DOHH2 (cell line): Measurements from ENCODE around the gene BRD8.

ENCODE experiments used
- H3F3A ChIP-seq: fragments of 200-600 bp; sonication (generic), shearing (Covaris generic); 2 replicates; pipeline ENCODE4 v1.6.0; 2016; ENCODE audit warnings: antibody characterized with exemption, mild to moderate bottlenecking; ENCODE audit not compliant: control insufficient read depth, insufficient read depth
- H3K27ac ChIP-seq: fragments of 200-600 bp; sonication (generic); 2 replicates; pipeline ENCODE4 v1.5.1; 2014; ENCODE audit warnings: low read depth, mild to moderate bottlenecking, low read length, moderate library complexity
- H3K27me3 ChIP-seq: fragments of 200-600 bp; sonication (generic); 2 replicates; pipeline ENCODE4 v1.6.1; 2014; ENCODE audit warnings: mild to moderate bottlenecking, low read length, mixed read lengths; ENCODE audit not compliant: control insufficient read depth
- H3K36me3 ChIP-seq: fragments of 200-600 bp; sonication (generic); 2 replicates; pipeline ENCODE4 v1.6.1; 2014; ENCODE audit warnings: mild to moderate bottlenecking, low read length, moderate library complexity, mixed read lengths; ENCODE audit not compliant: control insufficient read depth
- H3K4me1 ChIP-seq: fragments of 200-600 bp; sonication (generic); 2 replicates; pipeline ENCODE4 v1.6.1; 2014; ENCODE audit warnings: mild to moderate bottlenecking, low read length, mixed read lengths; ENCODE audit not compliant: control insufficient read depth
- H3K4me2 ChIP-seq: fragments of 200-600 bp; sonication (generic); 2 replicates; pipeline ENCODE4 v1.6.0; 2014; ENCODE audit warnings: mild to moderate bottlenecking, low read length, moderate library complexity
- H3K4me3 ChIP-seq: fragments of 200-600 bp; sonication (generic); 2 replicates; pipeline ENCODE4 v1.5.1; 2014; ENCODE audit warnings: mild to moderate bottlenecking, low read length, mixed read lengths
- H3K79me2 ChIP-seq: fragments of 200-600 bp; sonication (generic); 2 replicates; pipeline ENCODE4 v1.6.1; 2014; ENCODE audit warnings: mild to moderate bottlenecking, low read length, mixed read lengths; ENCODE audit not compliant: control insufficient read depth
- H3K9me2 ChIP-seq: fragments of 200-600 bp; sonication (generic); replicated peaks from 2 replicates; pipeline ENCODE4 v1.6.1; 2014; ENCODE audit warnings: mild to moderate bottlenecking, low read length, mixed read lengths; ENCODE audit not compliant: control insufficient read depth
- H3K9me3 ChIP-seq: fragments of 200-600 bp; sonication (generic); 2 replicates; pipeline ENCODE4 v1.6.1; 2014; ENCODE audit warnings: antibody characterized with exemption, low read length, mixed read lengths; ENCODE audit not compliant: control insufficient read depth, insufficient read depth
- H4K20me1 ChIP-seq: fragments of 200-600 bp; sonication (generic); 2 replicates; pipeline ENCODE4 v1.6.0; 2014; ENCODE audit warnings: low read depth, mild to moderate bottlenecking, antibody characterized with exemption, low read length, moderate library complexity; ENCODE audit not compliant: control insufficient read depth, insufficient read depth
- EZH2phosphoT487 ChIP-seq: fragments of 200-600 bp; sonication (generic); IDR thresholded peaks from 2 replicates; pipeline ENCODE4 v1.6.1; 2017; ENCODE audit warnings: borderline replicate concordance, mild to moderate bottlenecking, antibody characterized with exemption, low read length, moderate library complexity, mixed read lengths
- TF ChIP-seq, protein P1 (sequence below): fragments of 200-600 bp; sonication (generic); IDR thresholded peaks from one replicate; pipeline ENCODE4 v1.5.1; 2014; ENCODE audit warnings: antibody characterized with exemption, mild to moderate bottlenecking, low read depth, low read length; ENCODE audit not compliant: poor library complexity, severe bottlenecking

BRD8 gene

DNA sequence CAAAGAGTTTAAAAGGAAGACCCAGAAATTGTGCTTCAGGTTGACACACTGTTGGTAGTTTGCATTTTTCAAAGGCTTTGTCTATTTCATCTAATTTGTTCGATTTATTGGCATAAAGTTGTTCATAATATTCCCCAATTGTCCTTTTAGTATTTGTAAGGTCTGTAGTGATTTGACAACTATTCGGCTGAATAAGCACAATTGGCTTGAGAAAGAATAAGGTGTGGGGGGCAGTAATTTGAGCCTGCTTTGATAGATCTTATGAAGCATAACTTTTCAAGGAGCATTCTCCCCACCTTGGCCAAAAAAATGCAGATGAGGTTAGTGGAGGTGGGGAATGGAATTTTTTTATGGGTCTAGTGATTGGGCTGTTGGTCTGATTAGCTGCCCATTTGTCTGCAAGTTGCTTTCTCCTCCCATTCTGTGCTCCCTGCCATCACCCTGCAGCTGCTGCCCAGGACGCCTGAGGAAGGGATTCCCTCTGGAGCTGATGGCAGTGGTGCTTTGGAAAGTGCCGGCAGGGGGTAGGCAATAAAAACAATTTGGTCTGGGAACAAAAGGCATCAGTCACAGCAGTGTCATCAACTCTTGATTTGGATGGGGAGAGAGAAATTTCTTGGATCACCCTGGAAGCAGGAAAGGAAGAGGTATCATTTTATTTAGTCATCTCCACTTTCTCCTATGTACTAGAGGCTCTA, 68.0 kb downstream of the BRD8 start:
- Histone ChIP-seq H4K20me1 (no peaks in the 10 kb centered on the region), H3K4me3 (no peak overlapping the region), H3K79me2 (no peaks in the 10 kb centered on the region), H3K27me3 (peaks cover 14% of the 10 kb centered on the region; the same call in 1 of the 2 replicates), H3K4me1 (no peaks in the 10 kb centered on the region), H3K27ac (no peak overlapping the region), H3K9me2 (no peaks in the 10 kb centered on the region), H3K4me2 (no peak overlapping the region), H3K9me3 (no peaks in the 10 kb centered on the region), H3K36me3 (no peaks in the 10 kb centered on the region), H3F3A (no peaks in the 10 kb centered on the region)
- no peak for TF ChIP-seq EZH2phosphoT487

DNA sequence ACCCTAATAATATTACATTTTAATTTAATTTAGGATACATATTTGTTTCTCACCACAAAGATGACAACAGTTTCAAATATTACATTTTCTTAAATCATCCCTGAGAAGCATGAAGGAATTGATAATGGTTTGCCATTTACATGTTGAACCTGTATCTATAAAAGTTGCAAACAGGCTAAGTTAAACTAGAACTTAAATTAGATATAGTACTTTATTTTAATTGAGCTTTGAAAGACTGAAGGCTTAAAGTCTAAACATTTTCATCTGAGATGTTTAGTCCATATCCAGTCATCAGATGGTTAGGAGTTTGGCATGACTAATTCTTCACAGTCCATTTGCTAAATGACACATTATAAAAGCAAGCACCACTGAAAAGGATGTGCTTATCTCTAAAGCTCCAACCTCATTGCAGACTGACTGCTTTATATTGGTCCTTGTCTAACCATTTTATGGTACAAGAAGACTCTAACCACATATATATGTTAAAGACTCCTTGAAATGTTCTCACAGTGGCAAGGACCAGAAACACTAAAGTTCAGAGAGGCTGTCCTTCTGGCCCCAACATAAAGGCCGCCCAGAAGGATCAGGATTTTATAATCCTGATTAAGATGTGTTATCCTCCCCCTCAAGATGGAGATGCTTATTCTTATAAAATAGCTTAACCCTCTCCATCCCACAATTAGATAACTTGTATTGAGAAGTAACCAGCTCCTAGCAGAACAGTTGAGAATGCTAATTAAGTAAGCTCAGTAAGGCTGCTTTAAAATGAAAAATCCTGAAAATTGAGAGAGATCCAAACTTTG, 68.8 kb downstream of the BRD8 start:
- H3K9me3 ChIP-seq: no peaks in the 10 kb centered on the region
- no peaks in the 10 kb centered on the region for H3K9me2 ChIP-seq
- no peak overlapping the region for H3K4me2 ChIP-seq
- H3F3A ChIP-seq: no peaks in the 10 kb centered on the region
- H3K4me3 ChIP-seq: no peak overlapping the region
- no peaks in the 10 kb centered on the region for H3K4me1 ChIP-seq
- H3K36me3 ChIP-seq: no peaks in the 10 kb centered on the region
- H3K27ac ChIP-seq: no peak overlapping the region
- H3K79me2 ChIP-seq: no peaks in the 10 kb centered on the region
- no peaks in the 10 kb centered on the region for H4K20me1 ChIP-seq
- TF ChIP-seq, protein P1, sequence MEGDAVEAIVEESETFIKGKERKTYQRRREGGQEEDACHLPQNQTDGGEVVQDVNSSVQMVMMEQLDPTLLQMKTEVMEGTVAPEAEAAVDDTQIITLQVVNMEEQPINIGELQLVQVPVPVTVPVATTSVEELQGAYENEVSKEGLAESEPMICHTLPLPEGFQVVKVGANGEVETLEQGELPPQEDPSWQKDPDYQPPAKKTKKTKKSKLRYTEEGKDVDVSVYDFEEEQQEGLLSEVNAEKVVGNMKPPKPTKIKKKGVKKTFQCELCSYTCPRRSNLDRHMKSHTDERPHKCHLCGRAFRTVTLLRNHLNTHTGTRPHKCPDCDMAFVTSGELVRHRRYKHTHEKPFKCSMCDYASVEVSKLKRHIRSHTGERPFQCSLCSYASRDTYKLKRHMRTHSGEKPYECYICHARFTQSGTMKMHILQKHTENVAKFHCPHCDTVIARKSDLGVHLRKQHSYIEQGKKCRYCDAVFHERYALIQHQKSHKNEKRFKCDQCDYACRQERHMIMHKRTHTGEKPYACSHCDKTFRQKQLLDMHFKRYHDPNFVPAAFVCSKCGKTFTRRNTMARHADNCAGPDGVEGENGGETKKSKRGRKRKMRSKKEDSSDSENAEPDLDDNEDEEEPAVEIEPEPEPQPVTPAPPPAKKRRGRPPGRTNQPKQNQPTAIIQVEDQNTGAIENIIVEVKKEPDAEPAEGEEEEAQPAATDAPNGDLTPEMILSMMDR: no peak
- TF ChIP-seq EZH2phosphoT487: no peak
- peaks cover 14% of the 10 kb centered on the region; the same call in 1 of the 2 replicates for H3K27me3 ChIP-seq

DNA sequence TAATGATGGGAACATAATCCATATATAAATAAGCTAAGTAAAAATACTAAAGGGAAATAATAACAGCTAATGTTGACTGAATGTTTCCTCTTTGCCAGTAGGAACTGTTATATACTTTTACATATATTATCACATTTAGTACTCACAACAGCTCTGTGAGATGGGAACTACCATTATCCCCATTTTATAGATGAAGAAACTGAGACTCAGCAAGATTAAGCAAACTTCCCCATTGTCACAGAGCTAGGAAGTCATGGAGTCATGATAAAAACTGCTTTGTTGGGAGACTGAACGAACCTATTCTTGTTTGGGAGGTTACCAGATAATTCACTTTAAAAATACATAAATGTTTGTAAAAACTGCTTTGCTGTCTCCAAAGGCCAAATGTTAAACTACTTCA, 71.2 kb downstream of the BRD8 start:
- TF ChIP-seq, protein P1: no peak
- no peak for TF ChIP-seq EZH2phosphoT487
- Histone ChIP-seq H3K79me2 (no peaks in the 10 kb centered on the region), H3K4me1 (peaks cover 16% of the 10 kb centered on the region), H3K9me2 (no peaks in the 10 kb centered on the region), H3K9me3 (no peaks in the 10 kb centered on the region), H4K20me1 (no peaks in the 10 kb centered on the region), H3K36me3 (no peaks in the 10 kb centered on the region), H3K4me2 (no peak overlapping the region), H3F3A (no peaks in the 10 kb centered on the region), H3K27ac (no peak overlapping the region), H3K4me3 (no peak overlapping the region), H3K27me3 (peaks cover 14% of the 10 kb centered on the region; the same call in 1 of the 2 replicates)

DNA sequence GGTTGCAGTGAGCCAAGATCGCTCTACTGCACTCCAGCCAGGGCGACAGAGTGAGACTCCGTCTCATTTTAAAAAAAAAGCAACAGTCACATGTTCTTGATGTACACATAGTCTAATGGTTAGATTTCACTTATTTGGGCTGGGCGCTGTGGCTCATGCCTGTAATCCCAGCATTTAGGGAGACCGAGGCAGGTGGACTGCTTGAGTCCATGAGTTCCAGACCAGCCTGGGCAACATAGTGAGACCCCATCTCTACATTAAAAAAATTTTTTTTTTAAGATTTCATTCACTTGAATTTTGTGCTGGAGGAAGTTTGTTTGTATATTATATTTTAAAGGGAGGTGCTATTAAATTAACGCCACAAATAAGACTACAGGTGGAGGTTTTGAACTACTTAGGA, 72.7 kb downstream of the BRD8 start:
- TF ChIP-seq, protein P1: no peak
- H4K20me1 ChIP-seq: no peaks in the 10 kb centered on the region
- no peaks in the 10 kb centered on the region for H3K9me3 ChIP-seq
- no peaks in the 10 kb centered on the region for H3F3A ChIP-seq
- H3K4me1 ChIP-seq: peaks cover 24% of the 10 kb centered on the region
- no peak overlapping the region for H3K4me3 ChIP-seq
- H3K79me2 ChIP-seq: no peaks in the 10 kb centered on the region
- peaks cover 6% of the 10 kb centered on the region; the same call in 1 of the 2 replicates for H3K27me3 ChIP-seq
- H3K9me2 ChIP-seq: no peaks in the 10 kb centered on the region
- H3K27ac ChIP-seq: no peak overlapping the region
- no peak overlapping the region for H3K4me2 ChIP-seq
- no peaks in the 10 kb centered on the region for H3K36me3 ChIP-seq
